GM23338 (cell line): ENCODE results near the gene ESR2.

Experiments
- CTCF ChIP-seq, 2 experiments: fragments of 200-600 bp in 1 of 2; sonication (generic) in 1 of 2; conservative IDR thresholded peaks; 2 replicates each; pipeline versions ENCODE4 v1.5.1 to v1.6.1; 2016 to 2017; ENCODE audit warnings: antibody characterized with exemption in 2 of 2, low read depth in 2 of 2, mild to moderate bottlenecking in 2 of 2, moderate library complexity in 1 of 2
- EZH2phosphoT487 ChIP-seq: fragments of 200-600 bp; sonication (generic); IDR thresholded peaks from one replicate; pipeline ENCODE4 v1.8.1; 2018; ENCODE audit warnings: antibody characterized with exemption; ENCODE audit not compliant: unreplicated experiment

GRCh38 chr14:64098120-64098519, 196.1 kb downstream of the ESR2 start:
- TF ChIP-seq EZH2phosphoT487 (no peak), CTCF (conservative IDR thresholded peaks at IDR 0.05; ENCODE audit: low read depth in 2 of 2) (no peak)
